NCI-H69 (cell line): Measurements from ENCODE around the gene NOS1AP.
A peak's percentile ranks its signal among the peaks of the same experiment; 100 is the strongest.

ENCODE experiments used
- DNase-seq: peaks from one replicate; lab custom pipeline; 2025; lab: John Stamatoyannopoulos, UW

The NOS1AP gene

DNA sequence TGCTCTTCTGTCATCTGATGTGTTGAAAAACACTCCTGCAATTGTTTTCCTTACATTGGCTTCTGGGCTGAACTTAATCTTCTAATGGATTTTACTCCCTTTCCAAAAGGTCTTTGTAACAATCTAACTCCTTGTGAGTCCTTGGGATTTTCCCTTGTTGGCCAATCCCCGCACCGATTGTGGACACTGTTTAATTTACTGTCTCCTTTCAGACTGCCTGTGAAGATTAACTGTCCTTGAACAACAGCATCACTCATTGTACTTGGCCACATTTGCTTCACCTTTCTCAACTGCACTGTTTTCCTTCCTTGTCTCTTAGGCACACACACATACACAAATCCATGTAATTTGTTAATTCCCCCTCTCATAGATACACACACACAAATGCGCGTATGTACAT lies 186.8 kb downstream of the NOS1AP start:
- no peak for DNase-seq

DNA sequence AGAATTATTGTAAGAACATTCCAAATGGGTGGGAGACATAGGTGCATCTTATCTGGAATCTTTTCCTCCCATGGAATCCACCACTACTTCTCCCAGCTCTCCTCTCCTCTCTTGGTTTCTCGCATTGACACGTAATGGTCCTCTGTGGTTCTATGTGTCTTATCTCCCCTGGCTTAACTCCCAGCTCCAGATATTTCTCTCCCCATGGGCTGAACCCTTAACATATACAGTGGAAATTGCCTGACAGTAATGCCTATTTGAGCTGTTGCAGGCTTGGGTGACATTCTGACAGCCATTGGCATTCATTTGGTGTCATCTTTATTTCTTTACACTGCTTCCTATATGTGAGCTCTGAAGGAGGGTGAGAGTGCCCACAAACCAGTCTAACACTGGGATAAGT lies 188.9 kb downstream of the NOS1AP start:
- DNase-seq: no peak

DNA sequence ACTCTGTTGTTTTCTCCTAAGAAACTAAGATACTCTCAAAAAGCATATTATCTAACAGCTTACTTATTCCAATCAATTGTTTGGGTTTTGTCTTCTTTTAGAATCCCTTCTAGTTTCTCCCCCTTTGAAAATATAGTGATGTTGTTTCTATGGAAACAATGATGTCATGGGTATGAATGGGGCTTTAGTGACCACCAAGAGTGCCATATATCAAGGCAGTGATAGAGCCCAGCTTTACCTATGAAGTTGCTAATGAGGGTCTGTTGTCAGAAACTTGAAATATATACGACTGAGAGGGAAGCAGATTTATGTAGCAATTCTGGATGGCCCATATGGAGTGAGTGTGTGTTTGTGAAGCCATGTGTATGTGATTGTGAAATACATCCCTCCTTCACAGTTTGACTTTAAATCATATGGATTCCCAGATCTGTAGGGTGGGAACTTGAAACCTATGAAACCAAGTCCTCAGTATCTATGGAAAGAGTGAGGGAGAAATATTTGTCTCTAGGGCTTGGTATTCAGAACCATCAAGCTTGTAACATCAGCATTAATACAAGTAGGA lies 190.5 kb downstream of the NOS1AP start:
- no peak for DNase-seq

DNA sequence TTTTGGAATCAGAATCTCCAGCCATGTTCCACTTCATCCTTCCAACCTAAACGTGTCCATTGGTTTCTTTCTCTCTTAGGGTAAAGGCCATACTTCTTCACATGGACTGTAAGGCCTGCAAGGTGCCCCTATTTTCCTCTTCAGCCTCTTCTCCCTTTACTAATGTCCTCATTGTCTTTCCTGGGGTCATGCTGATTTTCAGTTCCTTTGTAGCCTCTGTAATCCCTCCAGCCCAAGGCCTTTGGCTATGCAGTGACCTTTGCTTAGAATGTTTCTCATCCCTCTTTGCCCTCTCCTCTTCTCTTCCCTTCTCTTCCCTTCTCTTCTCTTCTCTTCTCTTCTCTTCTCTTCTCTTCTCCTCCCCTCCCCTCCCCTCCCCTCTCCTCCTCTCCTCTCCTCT lies 194.6 kb downstream of the NOS1AP start:
- no peak for DNase-seq

DNA sequence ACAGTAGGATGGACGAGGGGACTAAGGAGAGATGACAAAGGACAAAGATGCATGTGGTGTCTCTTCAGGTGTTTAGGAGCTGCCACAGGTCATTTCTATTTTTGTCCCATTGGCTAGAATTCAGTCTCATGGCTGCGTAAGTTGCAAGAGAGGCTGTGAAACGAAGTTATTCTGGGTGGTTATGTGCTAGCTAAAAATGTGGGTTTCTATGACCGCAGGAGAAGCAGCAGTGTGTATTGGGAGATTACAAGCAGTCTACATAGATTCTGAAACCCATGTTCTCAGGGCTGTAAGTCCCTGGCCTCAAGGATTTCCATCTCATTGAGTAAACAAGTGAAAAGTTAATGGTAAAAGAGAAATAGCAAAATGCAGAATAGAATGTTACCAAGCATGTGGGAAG lies 196.5 kb downstream of the NOS1AP start:
- no peak for DNase-seq

DNA sequence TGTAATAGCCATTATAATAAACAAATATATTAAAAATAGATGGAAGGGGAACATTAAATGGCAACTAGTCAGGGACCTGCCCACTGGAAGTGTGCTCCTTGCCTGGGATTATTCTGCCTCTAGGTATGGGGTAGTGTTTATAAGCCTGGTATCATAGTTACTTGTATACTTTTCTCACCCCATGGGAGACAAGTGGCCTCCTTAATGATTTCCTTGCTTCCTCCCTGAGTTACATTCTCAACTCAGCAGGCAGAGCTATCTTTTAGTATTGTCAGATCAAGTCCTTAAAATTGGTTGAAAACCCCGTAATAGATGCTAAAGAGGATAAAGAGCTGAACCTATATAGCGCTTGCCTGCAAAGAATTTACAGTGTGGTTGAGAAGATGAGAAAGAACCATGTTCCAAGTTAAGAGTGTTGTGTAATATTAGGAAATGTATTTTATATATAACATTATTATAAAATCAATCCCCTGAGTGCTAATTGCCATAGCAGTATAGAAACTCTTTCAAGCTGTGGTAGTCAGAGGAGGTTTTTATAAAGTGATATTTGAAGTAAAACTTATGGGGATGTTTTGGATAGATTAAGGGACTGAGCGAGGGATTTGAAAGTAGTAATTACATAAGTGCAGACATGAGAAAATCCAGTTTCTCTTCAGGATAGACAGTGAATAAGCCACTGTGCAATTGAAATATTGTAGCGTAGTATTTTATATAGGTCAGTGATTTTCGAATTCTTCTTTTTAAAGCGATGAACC lies 200.7 kb downstream of the NOS1AP start:
- no peak for DNase-seq

DNA sequence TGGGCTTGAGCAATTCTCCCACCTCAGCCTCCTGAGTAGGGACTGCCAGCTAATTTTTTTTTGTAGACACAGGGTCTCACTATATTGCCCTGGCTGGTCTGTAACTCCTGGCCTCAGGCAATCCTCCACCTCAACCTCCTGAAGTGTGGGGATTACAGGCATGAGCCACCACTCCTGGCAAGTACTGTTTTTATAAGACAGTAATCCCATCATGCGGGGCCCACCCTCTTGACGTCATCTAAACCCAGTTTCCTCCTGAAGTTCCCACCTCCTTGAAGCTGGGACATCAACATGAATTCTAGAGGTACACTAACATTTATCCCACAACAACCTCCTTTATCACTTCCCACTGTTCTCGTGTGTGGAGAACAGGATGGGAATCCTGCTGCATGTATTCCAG lies 202.5 kb downstream of the NOS1AP start:
- DNase-seq: no peak

DNA sequence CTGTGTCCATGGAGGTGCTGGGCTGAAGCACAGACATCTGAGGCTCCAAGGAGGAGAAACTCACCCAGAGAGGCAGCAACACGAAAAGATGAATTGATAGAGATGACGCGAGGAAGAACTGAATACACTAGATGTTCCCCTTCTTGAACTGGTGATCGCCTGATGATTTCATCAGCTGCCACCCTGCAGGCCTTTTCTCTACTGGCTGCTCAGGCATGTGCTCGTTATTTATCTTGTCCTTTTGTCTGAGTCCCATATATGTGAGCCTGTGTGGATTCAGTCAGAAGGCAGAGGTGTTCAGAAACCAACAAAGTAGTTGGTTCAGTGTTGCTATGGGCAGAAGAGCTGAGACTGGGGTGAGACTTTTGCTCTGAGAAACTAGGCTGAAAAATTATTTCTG lies 202.9 kb downstream of the NOS1AP start:
- no peak for DNase-seq

DNA sequence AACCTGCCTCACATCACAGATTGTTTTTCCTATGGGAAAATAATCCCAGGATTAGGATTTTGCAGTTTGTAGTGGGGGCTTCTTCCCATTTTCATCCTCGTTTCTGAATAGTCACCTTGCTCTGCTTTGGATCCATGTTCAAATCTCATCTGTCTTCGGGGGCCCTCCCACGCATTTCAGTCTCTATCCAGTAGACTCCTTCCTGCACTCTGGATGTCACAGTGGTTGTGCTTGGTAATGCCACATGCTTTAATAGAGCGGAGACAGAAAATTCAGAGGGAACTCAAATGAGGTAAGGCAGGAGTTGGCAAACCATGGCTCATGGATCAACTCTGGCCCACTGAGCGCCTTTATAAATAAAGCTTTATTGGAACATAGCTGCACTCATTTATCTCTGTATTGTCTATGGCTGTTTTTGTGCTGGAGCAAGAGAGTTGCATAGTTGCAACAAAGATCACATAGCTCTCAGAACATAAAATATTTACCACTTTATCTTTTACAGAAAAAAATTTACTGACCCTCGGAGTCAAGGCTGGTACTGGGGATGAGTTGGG lies 206.2 kb downstream of the NOS1AP start:
- DNase-seq: peak; percentile 13

DNA sequence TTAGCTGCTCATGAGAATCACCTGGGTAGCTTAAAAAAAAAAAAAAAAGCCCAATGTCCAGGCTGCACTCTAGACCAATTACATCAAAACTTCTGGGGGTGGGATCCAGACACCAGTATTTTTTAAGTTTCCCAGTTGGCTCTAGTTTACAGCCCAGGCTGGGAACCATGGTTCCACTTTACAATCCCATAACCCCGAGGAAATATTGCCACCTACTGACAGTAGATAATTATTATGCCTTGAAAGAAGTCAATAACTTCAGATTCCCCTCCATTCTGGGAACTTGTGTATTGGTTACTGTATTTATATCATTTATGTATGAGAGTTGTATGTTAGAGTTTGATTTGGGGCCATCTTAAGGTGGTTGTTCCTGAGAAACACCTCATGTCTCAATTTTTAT lies 207.0 kb downstream of the NOS1AP start:
- DNase-seq: peak; percentile 71

DNA sequence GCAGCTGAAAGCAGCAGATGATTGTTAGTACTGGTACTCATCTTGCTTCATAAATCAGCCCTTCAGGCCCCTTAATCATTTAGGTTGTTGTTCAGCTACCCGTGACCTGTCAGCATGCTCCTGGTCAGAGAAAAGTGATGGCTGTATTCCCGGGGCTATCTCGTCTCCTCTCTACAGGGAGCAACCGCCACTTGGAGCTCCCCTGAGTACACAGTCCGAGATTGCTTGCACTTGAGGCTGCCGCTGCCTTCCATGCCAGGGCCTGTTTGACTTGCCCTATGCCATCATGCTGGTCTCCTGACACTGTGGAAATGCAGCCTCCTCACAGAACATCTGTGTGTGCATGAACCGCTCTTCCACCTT lies 209.6 kb downstream of the NOS1AP start:
- peak; percentile 89 for DNase-seq

DNA sequence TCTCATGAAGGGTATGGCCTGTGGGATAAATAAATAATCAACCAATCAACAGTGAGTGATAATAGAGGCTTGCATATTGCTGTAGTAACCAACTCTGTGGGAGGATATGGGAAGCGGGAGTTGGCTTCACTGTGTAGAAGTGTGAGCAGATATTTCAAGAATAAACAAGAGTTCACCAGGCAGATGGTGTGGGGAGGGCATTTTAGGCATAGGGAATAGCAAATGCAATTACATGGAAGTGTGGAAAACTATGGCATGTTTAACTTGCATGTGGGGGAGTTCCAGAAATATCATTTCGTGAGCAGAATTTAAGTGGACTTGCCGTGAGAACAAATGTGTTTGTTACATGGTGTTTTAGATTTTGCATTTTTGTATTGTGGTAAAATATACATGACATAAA lies 211.9 kb downstream of the NOS1AP start:
- DNase-seq: peak; percentile 23

DNA sequence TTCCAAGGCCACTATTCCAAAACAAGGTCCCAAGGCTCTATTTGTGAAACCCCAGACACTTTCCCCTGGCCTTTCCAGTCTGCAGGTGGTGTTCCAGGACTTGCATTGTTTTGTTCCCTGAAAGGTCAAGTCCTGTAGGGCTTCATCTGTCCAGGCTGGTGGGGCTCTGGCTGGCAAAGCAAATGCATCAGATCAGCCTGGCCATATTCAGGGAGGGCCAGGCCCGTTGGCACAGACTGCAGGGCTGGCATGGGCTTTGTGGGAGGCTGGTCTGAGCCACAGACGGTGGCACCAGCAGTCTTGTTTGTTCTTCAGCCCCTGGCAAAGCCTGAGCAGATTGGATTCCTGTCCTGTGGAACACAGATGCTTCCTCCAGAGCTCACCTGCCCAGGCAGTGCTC lies 214.2 kb downstream of the NOS1AP start:
- DNase-seq: peak; percentile 49

DNA sequence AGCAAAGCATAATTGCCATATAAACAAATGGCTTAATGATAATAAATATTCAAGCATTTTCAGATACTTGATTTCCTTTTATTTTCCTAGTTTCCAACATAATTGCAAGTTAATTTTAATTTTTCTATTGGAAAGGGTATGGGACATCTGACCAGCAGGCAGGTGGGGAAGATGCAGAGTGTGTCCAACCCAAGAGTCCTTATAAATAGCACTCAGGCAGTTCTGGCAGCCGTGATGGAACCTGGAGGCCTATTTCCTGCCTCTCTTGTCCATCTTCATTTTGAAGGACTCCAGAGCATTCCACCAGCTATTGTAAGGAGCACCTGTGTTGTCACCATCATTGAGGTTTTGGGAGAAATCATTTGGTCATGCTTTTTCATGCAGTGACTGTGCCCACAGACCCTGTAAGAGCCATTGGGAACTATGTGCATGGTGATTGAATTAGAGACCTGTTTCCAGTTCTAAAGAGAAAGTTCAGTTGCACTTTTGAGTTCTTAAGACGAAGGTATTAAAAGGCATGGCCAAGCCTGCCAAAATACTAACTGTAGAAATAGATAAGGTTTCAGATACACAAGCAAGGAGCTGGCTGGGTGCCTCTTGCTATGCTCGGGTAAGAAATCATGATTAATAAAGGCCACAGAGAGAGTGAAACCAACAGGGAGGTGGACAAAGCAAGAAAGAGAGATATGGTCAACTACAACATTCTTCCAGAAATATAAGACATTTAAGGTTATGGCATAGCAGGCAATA lies 214.9 kb downstream of the NOS1AP start:
- DNase-seq: no peak

DNA sequence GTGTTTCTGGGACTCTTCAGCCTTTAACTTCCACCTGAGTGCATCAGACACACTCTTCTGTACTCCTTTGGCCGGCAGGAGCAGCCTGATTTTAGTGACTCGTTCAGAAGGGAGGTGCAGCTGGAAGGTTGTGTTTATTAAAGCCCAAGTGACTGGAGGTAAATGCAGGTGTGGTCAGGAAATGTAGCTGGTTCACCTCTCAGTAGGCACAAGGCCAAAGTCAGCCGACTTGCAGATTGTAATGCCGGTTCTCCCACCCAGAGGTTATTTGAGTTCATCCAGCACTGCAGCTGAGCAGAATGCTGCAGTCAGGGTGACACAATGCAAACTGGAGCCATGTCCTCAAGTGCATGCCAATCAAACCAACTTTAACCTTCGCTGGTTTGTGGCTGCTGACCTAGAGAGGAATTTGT lies 215.7 kb downstream of the NOS1AP start:
- peak; percentile 89 for DNase-seq

DNA sequence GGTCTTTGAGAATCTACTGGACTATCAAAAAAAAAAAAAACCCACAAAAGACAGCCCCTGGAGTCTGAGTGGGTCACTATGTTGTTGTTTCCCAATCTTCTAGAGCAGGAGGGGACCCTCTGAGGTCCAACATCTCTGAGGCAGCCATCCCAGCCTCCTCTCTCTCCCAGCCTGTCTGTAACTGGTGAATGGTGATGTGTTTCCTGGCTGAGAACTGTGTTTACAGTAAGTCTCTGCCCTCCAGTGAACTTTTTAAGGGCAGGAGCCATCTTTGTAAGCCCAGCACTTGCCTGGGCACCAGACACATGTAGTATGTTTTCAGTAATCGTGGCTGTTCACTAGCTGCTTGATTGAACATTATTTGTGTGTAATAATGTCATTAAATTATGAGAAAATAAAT lies 221.5 kb downstream of the NOS1AP start:
- no peak for DNase-seq

DNA sequence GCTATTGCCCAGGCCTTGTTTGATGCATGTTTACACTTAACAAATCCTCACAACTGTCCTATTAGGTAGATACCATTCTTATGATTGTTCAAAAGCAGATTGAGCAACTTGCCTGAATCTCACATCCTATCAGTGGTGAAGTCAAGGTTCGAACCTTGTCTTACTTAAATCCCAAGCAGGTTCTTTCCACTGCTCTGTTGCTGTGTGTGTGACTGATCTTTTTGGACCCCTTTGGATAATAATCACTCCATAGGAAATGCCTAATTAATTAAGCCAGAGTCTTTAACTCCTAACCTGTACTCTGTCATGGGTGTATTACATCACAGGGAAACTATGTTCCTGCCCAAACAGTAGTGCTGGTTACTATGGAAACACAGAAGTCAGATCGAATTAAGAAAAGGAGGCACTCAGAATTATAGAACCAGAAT lies 222.9 kb downstream of the NOS1AP start:
- no peak for DNase-seq

DNA sequence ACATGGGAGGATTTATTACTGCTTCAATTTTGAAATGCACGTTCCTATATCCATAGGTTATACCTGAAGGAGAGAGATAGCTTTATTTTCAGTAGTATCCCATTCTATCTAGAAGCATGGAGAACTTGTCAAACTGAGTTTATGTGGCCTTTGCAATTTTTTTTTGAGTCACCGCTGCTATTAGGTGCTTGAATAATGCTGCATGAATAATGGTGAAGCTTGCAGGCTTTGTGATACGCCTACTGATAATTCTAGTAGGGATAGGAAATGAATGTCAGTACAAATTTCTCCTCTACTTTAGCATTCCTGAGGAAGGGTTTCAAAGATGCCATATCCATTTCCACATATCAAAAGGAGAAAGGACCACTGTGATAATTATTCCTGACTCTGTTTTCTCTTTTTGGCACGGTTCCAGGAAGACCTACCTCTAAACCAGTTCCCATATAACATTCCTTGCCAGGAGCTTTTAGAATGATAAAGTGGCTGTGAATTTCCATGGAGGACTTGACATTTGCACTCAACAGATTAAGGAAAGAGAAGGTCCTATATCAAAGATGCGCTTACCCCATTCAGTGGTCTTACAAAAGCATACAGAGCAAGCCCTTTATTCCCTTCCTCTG lies 223.7 kb downstream of the NOS1AP start:
- DNase-seq: peak; percentile 24

DNA sequence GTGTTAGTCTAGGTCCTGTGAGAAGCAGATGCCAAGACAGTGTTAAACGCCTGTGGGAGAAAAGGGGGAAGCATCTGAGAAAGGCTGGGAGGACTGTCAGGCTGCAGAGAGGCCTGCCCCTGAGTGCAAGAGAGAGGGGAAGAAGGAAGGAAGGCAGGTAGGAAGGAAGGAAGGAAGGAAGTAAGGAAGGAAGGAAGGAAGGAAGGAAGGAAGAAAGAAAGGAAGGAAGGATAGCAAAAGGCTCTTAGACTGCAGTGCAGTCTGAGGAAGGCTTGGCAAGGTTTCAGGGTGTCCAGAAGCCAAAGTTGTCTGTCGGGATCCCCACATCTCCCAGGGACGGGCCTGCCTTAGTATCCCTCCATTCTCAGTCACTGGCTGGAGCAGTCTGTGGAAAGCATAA lies 224.5 kb downstream of the NOS1AP start:
- DNase-seq: no peak

DNA sequence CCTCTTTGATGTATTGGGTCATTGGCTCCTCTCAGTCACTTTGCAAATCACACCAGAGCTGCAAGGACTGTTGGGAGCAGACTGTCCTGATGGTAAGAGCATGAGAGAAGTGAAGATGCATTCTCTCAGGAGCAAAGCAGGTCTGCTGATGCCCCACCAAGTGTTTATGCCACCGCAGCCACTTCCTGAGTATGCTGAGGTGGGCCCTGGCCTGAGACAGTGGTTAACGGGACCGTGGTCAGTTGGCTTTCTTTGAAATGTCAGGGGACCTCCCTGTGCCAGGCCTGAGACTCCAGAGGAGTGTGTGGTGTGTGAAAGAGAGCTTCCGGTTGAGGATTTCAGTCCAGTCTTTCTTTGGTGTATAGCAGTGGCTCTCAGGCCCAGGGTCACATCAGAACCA lies 227.7 kb downstream of the NOS1AP start:
- DNase-seq: no peak

DNA sequence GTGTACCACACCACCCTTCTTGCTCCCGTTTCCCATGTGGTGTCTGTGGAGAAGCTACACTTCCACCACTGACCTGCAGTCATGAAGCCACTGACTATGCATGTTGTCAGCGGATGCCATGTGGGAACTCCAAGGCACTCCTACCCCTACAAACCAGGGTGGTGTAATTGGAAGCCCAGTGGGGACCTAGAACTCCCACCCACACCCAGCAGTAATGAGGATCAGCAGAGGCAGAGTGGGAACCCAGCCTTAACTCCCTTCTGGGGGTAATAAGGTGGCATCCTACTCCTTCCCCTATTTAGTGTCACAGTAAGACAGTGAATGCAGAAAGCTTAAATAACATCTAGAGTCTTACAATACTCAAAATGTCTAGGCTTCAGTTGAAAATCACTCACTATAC lies 228.8 kb downstream of the NOS1AP start:
- no peak for DNase-seq

DNA sequence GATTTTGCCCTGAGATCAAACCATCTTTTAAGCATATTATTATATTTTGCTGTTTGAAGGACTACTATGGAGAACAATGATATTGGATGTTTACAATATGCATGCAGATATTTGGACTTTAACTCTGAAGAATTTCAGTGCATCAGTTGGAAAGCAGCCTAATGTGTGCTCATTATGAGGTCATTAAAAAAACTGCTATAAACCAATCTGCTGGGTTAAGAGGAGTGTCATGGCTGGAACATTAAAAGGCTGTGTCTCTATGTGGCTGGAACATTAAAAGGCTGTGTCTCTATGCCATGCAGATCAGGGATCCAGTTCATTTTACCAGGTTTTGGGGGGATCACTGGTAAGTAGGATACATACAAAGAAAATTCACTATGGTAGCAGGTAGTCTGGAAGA lies 229.5 kb downstream of the NOS1AP start:
- DNase-seq: peak; percentile 33
